NOMO-1 treated with dmso at 0.1 percent for 144 hours (cell line): ENCODE results near the gene MS4A18.
"Not testable (repeated sequence)": the region's sequence is repeated elsewhere in the genome, so short reads cannot be mapped to it uniquely, and the experiment has no call there.

Source experiments
- DNase-seq: peaks from one replicate; lab custom pipeline; 2025; ENCODE audit not compliant: unreplicated experiment; lab: John Stamatoyannopoulos, UW

MS4A18 gene

GRCh38 chr11:60724420-60724819, at the start of gene MS4A18:
Gene MS4A18, plus strand, starts transcription at chr11:60724720.
- DNase-seq, result no peak

GRCh38 chr11:60678231-60678630, 46.3 kb upstream of the MS4A18 start:
- DNase-seq, result not testable (repeated sequence)

- DNase-seq, result no peak
These were observed 44.6 kb upstream of the MS4A18 start for GRCh38 chr11:60679879-60680278.

GRCh38 chr11:60680455-60681119, 43.9 kb upstream of the MS4A18 start:
- no peak for DNase-seq

- DNase-seq, result not testable (repeated sequence)
These were observed 40.0 kb upstream of the MS4A18 start for GRCh38 chr11:60684541-60684848.

- DNase-seq, result no peak
These were observed 32.9 kb upstream of the MS4A18 start for GRCh38 chr11:60691661-60692060.

GRCh38 chr11:60699284-60699691, 25.2 kb upstream of the MS4A18 start, which contains the start of gene MS4A8:
Gene MS4A8, plus strand, starts transcription at chr11:60699612. Its CDS starts 1,249 bp downstream, at chr11:60700861.
- DNase-seq, result no peak

GRCh38 chr11:60699936-60700335, 24.6 kb upstream of the MS4A18 start:
- DNase-seq, result no peak

GRCh38 chr11:60700689-60701468, 23.6 kb upstream of the MS4A18 start:
- no peak for DNase-seq

GRCh38 chr11:60701469-60701818, 23.1 kb upstream of the MS4A18 start:
- DNase-seq, result no peak

- DNase-seq, result no peak
These were observed 21.1 kb upstream of the MS4A18 start for GRCh38 chr11:60703374-60703773.

GRCh38 chr11:60705895-60706294, 18.6 kb upstream of the MS4A18 start:
- DNase-seq, result no peak

- DNase-seq, result no peak
These were observed 17.6 kb upstream of the MS4A18 start for GRCh38 chr11:60706931-60707330.

GRCh38 chr11:60710482-60710881, 14.0 kb upstream of the MS4A18 start:
- no peak for DNase-seq

GRCh38 chr11:60711276-60711675, 13.2 kb upstream of the MS4A18 start:
- no peak for DNase-seq

GRCh38 chr11:60713423-60713822, 11.1 kb upstream of the MS4A18 start:
- not testable (repeated sequence) for DNase-seq

GRCh38 chr11:60717956-60718355, 6.6 kb upstream of the MS4A18 start:
- no peak for DNase-seq

GRCh38 chr11:60718524-60719316, 5.8 kb upstream of the MS4A18 start:
- no peak for DNase-seq

- DNase-seq, result no peak
These were observed 5.1 kb upstream of the MS4A18 start for GRCh38 chr11:60719391-60719790.

- DNase-seq, result no peak
These were observed 4.1 kb upstream of the MS4A18 start for GRCh38 chr11:60720460-60720859.

- no peak for DNase-seq
These were observed 1.1 kb downstream of the MS4A18 start for GRCh38 chr11:60725592-60725991.

- DNase-seq, result no peak
These were observed 7.1 kb downstream of the MS4A18 start for GRCh38 chr11:60731586-60731985.
